GM04503 (cell line): ENCODE results near the gene ZNF367.

Experiments used
- DNase-seq: peaks from one replicate; pipeline ENCODE4 v3.0.0-alpha.2; 2012; ENCODE audit warnings: low read depth

The ZNF367 gene

DNA sequence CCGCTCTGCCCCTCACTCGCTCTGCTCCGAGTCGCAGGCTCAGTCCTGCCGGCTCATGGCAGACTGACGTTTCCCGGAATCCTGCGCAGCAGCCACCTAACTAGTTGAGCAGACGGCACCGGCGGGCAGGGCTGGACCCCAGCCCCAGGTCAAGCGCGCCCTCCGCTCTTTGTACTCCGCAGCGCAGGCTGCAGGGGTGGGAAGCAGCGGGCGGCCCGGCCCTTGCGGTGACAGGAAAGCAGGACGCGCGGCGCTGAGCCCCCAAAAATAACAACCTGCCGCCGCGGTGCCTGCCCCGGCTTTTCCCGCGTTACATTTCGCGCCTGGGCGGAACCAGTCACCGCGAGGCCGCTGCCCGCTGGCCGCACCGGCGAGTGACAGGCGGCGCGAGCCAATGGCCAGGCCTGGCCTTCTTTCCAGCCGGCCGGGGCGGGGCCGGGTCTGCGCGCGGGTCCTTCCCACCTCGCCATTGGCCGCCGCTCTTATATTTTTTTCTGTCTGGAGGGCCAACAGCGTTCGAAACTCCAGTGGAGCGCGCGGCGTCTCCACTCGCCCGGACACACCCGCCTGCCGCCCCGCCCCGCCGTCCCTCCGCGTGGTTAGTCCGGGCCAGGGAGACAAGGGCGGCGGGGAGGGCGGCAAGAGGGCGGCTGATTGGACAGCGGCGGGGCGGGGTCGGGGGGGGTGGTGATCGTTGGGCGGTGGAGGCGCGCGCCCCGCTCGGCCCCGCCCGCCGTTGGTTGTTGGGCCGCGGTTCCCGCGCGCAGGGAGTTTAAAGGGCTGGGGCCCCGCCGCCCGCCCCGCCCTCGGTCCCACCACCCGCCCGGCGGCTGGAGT is at the start of gene ZNF367:
Gene ZNF367, minus strand, starts transcription at position 288 of the 837 bp plus-strand sequence. CDS start 338 bp downstream, outside the sequence.
- peak; percentile 89 for DNase-seq

DNA sequence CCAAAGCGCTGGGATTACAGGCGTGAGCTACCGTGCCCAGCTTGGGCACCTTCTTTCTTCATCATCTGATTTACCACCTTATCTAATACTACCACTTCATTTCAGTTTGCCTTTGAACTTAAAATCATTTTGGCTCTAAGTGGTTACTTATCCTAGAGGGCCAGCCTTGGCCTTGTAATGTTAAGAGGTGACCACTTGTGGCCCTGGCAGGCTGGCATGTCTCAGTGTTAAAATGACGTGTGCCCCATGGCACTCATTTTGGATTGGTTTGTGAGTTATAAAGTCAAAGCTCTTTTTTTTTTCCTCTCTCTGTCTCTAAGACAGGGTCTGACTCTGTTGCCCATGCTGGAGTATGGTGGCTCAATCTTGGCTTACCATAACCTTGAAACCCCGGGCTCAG is 49.6 kb upstream of the ZNF367 start:
- DNase-seq: no peak

DNA sequence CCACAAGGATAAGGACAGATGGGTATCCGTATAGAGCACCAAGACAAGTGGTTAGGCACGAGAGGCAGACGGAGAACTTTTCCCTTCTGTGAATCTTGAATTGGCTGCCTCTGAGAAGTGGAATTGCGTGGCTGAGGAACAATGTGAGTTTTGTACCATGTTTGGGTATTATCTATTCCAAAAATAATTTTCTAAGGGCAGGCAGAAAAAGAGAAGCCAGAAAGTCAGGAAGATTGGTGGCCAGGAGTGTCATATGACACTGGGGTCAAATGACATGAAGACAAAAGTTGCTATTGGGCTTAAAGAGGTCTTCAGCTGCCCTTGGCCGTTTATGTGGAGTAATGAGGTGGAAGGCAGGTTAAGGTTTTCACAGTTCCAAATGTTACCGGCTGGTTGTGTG is 46.3 kb upstream of the ZNF367 start:
- DNase-seq: no peak

DNA sequence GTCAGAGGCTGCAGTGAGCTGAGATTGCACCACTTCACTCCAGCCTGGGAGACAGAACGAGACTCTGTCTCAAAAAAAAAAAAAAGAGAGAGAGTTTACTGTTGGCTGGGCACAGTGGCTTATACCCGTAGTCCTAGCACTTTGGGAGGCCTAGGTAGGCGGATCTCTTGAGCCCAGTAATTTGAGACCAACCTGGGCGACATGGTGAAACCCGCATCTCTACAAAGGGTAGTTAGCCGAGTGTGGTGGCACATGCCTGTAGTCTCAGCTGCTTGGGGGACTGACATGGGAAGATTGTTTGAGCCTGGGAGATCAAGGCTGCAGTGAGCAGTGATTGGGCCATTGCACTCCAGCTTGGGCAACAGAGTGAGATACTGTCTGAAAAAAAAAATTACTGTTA is 44.4 kb upstream of the ZNF367 start:
- no peak for DNase-seq

DNA sequence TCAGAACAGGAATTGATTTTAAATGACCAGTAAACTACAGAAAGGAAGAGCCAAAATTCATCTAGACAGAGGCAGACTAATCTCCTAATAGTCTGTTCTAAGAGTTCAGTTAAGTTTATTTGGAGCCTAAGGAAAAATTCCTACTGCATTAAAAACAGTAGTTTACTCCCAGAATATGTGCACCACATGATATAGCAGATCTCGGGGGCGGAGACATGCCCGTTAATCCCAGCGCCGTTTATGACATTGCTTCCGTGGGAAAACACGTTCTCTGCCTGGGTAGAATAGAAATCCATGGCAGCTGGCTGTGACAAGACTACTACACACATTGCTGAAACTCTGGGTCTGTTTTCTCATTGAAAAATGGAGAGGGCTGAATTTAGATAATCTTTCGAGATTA is 43.2 kb upstream of the ZNF367 start:
- no peak for DNase-seq

DNA sequence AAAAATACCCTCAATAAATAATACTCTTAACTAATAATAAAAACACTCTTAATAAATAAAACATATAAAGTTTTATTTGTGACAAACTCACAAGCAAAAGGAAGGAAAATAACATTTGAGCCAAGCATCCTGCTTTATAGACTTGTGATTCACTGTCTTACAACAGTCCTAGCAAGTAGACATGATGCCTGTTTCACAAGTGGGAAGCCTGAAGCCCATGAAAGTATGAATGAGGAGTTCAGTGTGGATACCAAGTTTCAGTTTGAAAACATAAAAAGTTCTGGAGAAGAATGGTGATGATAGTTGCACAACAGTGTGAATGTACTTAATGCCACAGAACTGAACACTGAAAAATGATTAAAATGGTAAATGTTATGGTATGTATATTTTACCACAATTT is 42.7 kb upstream of the ZNF367 start:
- peak; percentile 74 for DNase-seq

DNA sequence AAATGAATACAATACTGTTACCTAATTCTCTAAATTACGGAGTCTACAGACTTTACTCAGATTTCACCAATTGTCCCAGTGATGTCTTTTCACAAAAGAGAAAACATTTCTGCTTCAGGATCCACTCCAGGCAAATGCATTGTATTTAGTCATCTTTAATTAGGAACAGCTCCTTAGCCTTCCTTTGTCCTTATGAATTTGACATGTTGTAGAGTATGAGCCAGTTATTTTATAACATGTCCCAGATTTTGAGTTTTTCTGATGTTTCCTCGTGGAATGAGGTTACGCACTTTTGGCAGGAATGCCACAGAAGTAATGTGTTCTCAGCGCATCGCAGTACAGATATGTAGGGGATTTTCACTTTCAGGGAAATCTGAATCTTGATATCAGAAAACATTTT is 42.3 kb upstream of the ZNF367 start:
- DNase-seq: peak; percentile 48

DNA sequence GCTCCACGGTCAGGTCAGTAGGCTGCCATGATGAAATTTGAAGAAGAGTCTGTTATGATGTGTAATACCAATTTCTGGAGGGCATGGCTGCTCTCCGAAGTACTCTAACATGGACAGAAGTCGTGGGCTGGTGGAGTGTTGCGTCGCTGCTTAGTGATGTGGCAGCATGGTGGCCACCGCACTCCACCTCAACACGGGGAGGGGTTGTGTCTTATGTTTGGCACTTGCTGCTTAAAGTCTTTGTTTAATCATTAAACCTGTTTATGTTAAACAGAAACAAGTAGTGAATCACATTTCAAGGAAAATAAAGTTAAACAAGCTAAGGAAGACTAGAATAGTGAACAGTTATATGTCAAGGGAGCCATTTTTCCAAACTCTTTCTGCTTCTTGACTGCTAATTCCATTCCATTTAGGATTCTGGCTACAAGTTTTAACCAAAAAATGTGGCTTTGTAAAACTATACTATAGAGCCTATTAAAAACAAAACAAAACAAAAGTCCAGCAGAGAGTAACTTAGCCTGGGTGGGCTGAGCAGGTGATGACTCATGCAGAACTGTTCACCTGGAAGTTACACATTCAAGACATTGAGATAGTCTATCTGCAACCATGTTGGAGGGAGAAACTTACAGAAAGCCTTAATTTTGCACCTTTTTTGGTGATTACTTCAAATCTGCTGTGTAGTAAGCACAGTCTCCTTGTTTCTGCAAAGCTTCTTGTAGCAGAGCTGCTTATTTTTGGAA is 41.3 kb upstream of the ZNF367 start:
- DNase-seq: no peak

DNA sequence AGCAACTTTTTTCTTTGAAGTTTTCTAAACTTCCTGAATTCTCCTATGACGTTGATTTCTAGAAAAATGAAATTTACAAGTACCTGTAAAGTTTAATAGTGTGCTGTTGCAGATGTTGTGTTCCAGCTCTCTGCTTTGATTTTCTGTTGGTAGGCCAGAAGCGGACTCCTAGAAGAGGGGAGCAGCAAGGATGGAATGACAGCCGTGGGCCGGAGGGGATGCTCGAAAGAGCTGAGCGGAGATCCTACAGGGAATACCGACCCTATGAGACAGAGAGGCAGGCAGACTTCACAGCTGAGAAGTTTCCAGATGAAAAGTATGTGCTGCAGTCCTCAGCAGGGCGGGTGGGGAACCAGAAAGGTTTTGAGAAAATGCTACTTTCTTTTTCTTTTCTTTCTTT is 40.1 kb upstream of the ZNF367 start:
- no peak for DNase-seq

DNA sequence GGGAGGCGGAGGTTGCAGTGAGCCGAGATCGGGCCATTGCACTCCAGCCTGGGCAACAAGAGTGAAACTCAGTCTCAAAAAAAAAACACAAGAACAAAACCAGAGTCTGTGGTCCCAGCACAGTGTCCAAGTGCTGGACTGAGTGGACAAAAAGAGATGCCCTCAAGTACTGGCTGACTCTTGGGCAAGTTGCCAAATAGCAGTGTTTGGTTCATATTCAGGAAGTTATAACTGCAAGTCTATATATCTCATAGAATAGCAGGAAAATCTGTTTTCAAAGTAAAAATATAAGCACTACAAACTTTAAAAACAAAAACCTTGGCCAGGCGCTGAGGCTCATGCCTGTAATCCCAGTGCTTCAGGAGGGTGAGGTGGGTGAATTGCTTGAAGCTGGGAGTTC is 39.1 kb upstream of the ZNF367 start:
- no peak for DNase-seq

DNA sequence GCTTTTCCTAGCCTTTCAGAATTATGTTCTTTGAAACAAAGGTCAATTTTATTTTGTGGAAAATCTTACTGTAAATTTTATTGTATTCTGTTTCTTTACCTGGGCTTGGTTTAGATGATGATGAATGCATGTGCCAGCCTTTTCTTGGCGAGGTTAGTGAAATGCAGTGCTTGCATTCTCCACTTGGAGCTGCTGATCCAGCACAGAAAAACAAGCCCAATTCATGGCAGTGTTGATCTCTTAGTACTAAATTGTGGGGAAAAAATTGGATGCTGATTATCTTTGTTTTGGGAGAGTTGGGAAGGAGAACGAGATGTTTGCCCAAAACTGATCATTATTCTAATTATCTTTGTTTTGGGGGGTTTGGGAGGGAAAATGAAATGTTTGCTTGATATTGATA is 35.5 kb upstream of the ZNF367 start:
- DNase-seq: no peak

DNA sequence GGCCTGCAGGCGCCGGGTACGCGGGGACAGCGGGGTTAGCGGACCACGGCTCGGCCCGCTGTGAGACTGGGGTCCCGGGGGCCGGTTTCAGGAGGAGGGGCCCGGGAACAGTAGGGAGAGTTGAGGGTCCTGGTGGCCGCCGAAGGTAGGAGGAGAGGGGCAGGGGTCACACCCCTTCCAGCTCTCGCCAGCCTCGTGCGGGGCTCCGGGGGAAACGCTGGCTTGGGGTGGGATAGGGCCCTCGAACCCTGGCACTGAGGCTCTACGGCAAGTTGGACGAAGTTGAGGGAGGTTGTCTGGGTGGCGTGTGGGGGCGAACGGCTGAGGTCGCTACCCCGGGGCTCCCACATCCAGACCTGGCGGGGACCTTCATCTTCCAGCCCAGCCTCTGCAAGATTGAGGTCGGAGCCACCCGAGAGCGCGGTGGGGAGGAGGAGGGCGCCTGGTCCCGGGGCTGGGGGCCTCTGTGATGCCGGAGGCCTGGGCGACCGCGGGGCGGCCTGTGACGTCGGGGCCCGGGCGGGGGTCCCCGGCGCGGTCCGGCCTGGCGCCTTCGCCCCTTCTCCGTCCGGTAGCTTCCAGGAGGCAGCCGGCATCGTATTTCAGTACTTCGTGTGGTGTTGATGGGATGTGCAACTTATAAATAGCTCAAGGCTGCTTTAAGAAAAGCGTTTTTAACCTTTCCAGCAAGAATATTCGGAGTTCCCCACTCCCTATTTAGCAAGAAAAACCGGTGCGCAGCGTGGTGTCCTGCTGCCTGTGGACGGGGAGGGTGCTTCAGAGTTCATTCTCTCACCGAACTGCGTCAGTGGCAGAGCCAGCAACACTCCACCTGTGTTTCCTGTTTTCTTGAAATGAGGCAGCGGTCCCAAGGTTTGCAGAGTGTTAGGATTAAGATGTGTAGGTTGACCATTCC is 32.7 kb upstream of the ZNF367 start:
- DNase-seq: no peak

DNA sequence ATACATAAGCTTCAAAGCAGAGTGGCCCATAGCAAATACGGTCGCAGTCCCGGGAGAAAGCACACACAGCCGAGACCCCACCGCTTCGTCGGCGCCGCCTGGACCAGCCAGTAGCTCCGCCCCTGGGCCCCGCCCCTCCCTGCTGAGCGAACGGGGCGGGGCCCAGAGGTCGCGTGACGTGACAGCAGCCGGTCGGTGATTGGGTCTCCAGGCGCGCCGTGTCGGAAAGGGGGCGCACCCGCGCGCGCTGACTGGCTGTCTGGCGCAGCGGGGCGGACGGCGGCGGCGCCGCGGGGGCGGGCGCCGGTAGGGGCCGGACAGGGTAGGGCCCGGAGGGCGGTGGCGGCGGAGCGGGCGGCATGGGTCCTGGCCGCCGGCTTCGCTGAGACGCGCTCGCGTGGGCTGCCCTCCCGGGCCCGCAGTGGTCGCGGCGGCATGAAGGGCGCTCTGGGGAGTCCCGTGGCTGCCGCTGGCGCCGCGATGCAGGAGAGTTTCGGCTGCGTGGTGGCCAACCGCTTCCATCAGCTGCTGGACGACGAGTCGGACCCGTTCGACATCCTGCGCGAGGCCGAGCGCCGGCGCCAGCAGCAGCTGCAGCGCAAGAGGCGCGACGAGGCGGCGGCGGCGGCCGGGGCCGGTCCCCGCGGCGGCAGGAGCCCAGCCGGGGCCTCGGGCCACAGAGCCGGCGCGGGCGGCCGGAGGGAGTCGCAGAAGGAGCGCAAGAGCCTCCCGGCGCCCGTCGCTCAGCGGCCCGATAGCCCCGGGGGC is 31.9 kb upstream of the ZNF367 start, which contains the start of gene HABP4:
Gene HABP4, plus strand, starts transcription at position 325 of the 768 bp plus-strand sequence. Its CDS starts 111 bp downstream, at position 436.
- peak; percentile 60 for DNase-seq

DNA sequence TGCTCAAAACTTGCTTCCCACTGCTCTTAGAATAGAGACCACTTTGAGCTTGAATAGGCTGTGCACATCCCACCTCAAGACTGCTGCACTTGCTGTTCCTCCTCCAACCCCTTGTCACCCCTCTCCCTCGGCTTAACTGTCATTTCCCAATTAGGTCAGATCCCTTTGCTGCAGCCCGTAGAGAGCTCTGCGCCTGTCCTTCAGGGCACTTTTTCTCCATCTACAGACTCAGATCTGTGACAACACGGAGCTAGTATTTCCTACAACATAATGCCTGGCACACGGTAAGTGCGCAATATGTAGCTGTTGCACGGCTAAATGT is 31.3 kb upstream of the ZNF367 start:
- DNase-seq: no peak

DNA sequence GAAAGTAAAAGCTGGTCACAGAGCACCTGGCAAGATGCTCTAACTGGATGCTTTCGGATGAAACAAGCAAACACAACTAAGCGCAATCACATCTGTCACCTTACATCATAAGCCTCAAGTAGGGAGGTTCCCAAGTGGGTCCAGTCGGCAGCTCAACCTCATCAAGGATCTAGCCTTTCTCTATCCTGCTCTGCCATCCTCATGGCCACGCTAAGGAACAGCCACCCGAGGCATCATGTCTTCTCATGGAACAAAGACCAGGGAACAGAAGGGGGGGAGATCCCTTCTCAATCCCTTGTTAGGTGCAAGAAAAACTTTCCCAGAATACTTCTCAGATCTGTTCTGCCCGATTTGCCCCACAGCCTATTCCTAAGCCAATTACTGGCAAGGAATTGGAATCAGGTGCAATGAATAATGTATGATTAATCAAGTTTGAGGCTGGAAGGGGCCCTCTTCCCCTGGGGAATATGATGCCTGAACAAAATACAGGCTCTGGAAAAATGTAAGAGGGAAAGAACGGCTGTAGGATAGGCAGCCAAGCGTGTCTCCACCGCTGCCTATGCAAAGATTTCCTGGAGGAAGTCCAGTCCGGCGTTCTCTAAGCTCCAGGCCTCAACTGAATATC is 30.5 kb upstream of the ZNF367 start:
- DNase-seq: no peak

DNA sequence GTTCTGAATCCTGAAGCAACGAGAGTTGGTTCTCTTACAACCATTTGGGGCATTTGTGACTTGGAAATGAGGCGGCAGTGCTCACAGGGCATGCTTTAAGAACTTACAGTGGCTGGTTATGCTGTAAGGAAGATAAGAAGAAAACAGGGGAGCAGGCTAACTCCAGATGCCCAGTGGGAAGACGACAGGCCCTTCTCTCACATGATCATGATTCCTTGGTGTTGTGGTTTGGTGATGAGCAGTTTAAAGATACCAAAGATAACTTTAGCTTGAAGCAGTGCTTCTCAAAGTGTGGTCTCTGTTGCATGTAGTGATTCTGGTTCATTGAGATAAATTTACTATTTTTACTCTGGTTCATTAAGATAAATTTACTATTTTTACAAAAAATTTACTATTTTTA is 29.2 kb upstream of the ZNF367 start:
- no peak for DNase-seq

DNA sequence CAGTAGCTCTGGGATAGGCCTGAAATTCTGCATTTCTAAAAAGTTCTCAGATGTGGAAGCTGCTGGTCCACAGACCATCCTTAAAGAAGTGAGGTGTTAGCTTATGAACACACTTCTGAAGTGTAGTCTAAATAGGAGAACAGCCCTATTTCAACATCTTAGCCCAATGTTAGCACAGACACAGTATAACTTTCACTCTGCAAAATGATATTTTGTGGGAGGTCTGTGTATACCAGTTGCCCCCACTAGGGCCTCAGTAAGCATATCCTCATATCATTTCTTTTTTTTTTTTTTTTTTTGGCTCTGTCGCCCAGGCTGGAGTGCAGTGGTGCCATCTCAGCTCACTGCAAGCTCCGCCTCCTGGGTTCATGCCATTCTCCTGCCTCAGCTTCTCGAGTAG is 24.3 kb upstream of the ZNF367 start:
- no peak for DNase-seq

DNA sequence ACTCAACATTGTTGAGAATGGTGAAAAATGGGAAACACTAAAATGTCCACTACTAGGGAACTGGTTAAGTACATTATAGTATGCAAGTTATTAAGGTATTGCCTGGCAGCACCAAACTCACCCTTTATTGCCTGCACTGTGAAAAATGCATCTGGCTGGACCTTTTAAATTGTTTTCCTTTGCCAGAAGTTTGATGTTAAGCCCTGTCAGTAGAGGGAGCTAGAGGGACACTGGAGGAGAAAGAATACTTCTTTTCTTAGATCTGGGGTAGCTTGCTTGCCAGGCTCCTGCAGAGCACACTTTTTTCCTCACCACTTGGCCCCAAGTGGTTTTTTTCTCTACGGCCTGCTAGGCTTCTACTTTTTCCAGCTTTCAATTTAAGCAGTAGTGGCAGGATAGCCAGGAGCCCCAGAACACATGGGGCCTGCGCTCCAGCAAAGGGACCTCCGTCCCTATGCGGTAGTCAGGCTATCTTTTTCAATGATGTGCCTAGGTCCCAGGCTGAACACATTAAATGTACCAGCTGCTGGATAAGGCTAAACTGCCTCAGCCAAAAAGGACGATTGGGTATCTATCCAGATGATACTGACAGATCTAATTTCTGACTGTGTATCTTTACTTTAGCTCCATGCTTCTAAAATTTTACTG is 23.8 kb upstream of the ZNF367 start:
- DNase-seq: no peak

DNA sequence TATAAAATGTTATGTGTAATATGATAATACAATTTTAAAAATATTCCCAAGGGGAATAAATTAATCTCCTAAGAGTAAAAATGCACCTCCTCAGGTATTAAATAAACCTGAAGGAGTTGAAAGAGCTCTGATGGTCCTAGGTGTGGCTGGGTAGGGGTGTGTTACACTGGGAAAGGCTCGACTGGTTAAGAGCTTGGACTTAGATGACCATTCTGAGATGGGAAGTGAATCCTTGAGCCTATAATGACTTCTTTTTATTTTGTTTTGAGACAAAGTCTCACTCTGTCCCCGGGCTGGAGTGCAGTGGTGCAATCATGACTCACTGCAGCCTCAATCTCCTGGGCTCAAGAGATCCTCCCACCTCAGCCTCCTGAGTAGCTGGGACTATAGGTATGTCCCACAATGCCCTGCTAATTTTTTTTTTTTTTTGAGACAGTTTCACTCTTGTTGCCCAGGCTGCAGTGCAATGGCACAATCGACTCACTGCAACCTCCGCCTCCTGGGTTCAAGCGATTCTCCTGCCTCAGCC is 22.6 kb upstream of the ZNF367 start:
- no peak for DNase-seq

DNA sequence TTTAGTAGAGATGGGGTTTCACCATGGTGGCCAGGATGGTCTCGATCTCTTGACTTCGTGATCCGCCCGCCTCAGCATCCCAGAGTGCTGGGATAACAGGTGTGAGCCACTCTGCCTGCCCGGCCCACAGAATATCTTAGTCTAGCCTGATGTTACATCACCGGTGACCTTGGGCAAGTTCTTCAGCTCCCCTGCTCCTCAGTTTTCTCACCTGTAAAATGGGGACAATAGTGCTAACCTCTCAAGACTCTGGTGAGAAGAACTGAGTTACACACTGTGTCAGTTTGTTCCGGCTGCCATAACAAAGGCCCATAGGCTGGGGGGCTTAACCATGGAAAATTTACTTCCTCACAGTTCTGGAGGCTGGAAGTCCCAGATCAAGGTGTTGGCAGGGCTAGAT is 19.3 kb upstream of the ZNF367 start:
- DNase-seq: no peak
